DMS 273 (cell line): ENCODE results near the gene INSIG2.

Source experiments
- DNase-seq: peaks from one replicate; lab custom pipeline; 2025; ENCODE audit not compliant: unreplicated experiment; lab: John Stamatoyannopoulos, UW

The INSIG2 gene

GRCh38 chr2:118088051-118089024 lies at the start of gene INSIG2:
Gene INSIG2, plus strand, starts transcription at chr2:118088471. Its CDS starts 8,086 bp downstream, at chr2:118096557.
- peak; percentile 98 for DNase-seq

- no peak for DNase-seq
Observed at GRCh38 chr2:118040891-118041290, 47.4 kb upstream of the INSIG2 start.

GRCh38 chr2:118044103-118044716 lies 44.1 kb upstream of the INSIG2 start:
- no peak for DNase-seq

GRCh38 chr2:118044854-118045253 lies 43.4 kb upstream of the INSIG2 start:
- DNase-seq = no peak

GRCh38 chr2:118045286-118045685 lies 43.0 kb upstream of the INSIG2 start:
- no peak for DNase-seq

- DNase-seq = peak; percentile 68
Observed at GRCh38 chr2:118046634-118047210, 41.5 kb upstream of the INSIG2 start.

- DNase-seq = no peak
Observed at GRCh38 chr2:118047380-118047826, 40.9 kb upstream of the INSIG2 start.

- DNase-seq = no peak
Observed at GRCh38 chr2:118048401-118048800, 39.9 kb upstream of the INSIG2 start.

- peak; percentile 20 for DNase-seq
Observed at GRCh38 chr2:118049140-118049815, 39.0 kb upstream of the INSIG2 start.

- DNase-seq = no peak
Observed at GRCh38 chr2:118049816-118050140, 38.5 kb upstream of the INSIG2 start.

GRCh38 chr2:118050386-118050785 lies 37.9 kb upstream of the INSIG2 start:
- DNase-seq = no peak

GRCh38 chr2:118050974-118051373 lies 37.3 kb upstream of the INSIG2 start:
- DNase-seq = no peak

GRCh38 chr2:118051826-118052358 lies 36.4 kb upstream of the INSIG2 start:
- no peak for DNase-seq

- DNase-seq = no peak
Observed at GRCh38 chr2:118052474-118052873, 35.8 kb upstream of the INSIG2 start.

GRCh38 chr2:118053681-118054080 lies 34.6 kb upstream of the INSIG2 start:
- DNase-seq = peak; percentile 3

- no peak for DNase-seq
Observed at GRCh38 chr2:118054213-118055008, 33.9 kb upstream of the INSIG2 start.

GRCh38 chr2:118055512-118056164 lies 32.6 kb upstream of the INSIG2 start:
- DNase-seq = no peak

- no peak for DNase-seq
Observed at GRCh38 chr2:118056165-118056534, 32.1 kb upstream of the INSIG2 start.

- DNase-seq = no peak
Observed at GRCh38 chr2:118056801-118057200, 31.5 kb upstream of the INSIG2 start.

GRCh38 chr2:118058951-118059350 lies 29.3 kb upstream of the INSIG2 start:
- no peak for DNase-seq
